CD4-positive, alpha-beta T cell treated with Interleukin-12 subunit alpha and Interleukin-12 subunit beta, for 1 hour (primary cell): ENCODE measurements around the gene CMTM1.
"Not testable (repeated sequence)": the region's sequence is repeated elsewhere in the genome, so short reads cannot be mapped to it uniquely, and the experiment has no call there.

Source experiments
- DNase-seq: peaks from one replicate; pipeline ENCODE4 v3.0.0-alpha.2; 2020

Gene CMTM1

GRCh38 chr16:66617010-66617434, 50.8 kb downstream of the CMTM1 start:
- no peak for DNase-seq

GRCh38 chr16:66617728-66618127, 51.5 kb downstream of the CMTM1 start:
- DNase-seq = no peak

- no peak for DNase-seq
Measured at GRCh38 chr16:66618588-66619375, 52.5 kb downstream of the CMTM1 start.

- DNase-seq = no peak
Measured at GRCh38 chr16:66619534-66620428, 53.5 kb downstream of the CMTM1 start.

- DNase-seq = no peak
Measured at GRCh38 chr16:66620429-66620795, 54.2 kb downstream of the CMTM1 start.

GRCh38 chr16:66621973-66622372, 55.7 kb downstream of the CMTM1 start:
- DNase-seq = no peak

- no peak for DNase-seq
Measured at GRCh38 chr16:66622863-66623262, 56.6 kb downstream of the CMTM1 start.

GRCh38 chr16:66623755-66624154, 57.5 kb downstream of the CMTM1 start:
- DNase-seq = no peak

- DNase-seq = not testable (repeated sequence)
Measured at GRCh38 chr16:66627611-66628378, 61.6 kb downstream of the CMTM1 start.
